Measurements from ENCODE around the gene QSOX2.
A peak's percentile ranks its signal among the peaks of the same experiment; 100 is the strongest.

QSOX2 gene

GRCh38 chr9:136199391-136200288 is 46.0 kb downstream of the QSOX2 start:
- DNase-seq: no peak

- DNase-seq: peak; percentile 51
Observed at GRCh38 chr9:136198605-136199083, 47.0 kb downstream of the QSOX2 start.

GRCh38 chr9:136197930-136198604 is 47.5 kb downstream of the QSOX2 start:
- DNase-seq: no peak

- DNase-seq: no peak
Observed at GRCh38 chr9:136197084-136197875, 48.3 kb downstream of the QSOX2 start.

GRCh38 chr9:136196404-136197083 is 49.1 kb downstream of the QSOX2 start:
- no peak for DNase-seq

GRCh38 chr9:136194540-136194939 is 51.1 kb downstream of the QSOX2 start:
- DNase-seq: no peak

GRCh38 chr9:136193891-136194279 is 51.7 kb downstream of the QSOX2 start:
- no peak for DNase-seq

- DNase-seq: no peak
Observed at GRCh38 chr9:136193127-136193890, 52.3 kb downstream of the QSOX2 start.

- DNase-seq: no peak
Observed at GRCh38 chr9:136192289-136193126, 53.1 kb downstream of the QSOX2 start.

GRCh38 chr9:136191960-136192286 is 53.7 kb downstream of the QSOX2 start:
- DNase-seq: no peak

GRCh38 chr9:136191099-136191959 is 54.3 kb downstream of the QSOX2 start:
- no peak for DNase-seq

GRCh38 chr9:136190656-136191055 is 55.0 kb downstream of the QSOX2 start:
- no peak for DNase-seq

- DNase-seq: no peak
Observed at GRCh38 chr9:136190237-136190601, 55.4 kb downstream of the QSOX2 start.

- DNase-seq: no peak
Observed at GRCh38 chr9:136189394-136190236, 56.0 kb downstream of the QSOX2 start.

- no peak for DNase-seq
Observed at GRCh38 chr9:136187683-136188586, 57.7 kb downstream of the QSOX2 start.

- DNase-seq: no peak
Observed at GRCh38 chr9:136187197-136187596, 58.4 kb downstream of the QSOX2 start.

GRCh38 chr9:136186386-136186785 is 59.2 kb downstream of the QSOX2 start:
- DNase-seq: no peak
